ENCODE results near the gene ACTL10. TPM values are rescaled to one million over a fixed set of nuclear protein-coding genes. Genes with fewer than 3 reads are reported as not detected.

Gene ACTL10
- total and polyA plus RNA-seq, 4 donors: 0.63 to 1.2 (median 1.1) TPM

DNA sequence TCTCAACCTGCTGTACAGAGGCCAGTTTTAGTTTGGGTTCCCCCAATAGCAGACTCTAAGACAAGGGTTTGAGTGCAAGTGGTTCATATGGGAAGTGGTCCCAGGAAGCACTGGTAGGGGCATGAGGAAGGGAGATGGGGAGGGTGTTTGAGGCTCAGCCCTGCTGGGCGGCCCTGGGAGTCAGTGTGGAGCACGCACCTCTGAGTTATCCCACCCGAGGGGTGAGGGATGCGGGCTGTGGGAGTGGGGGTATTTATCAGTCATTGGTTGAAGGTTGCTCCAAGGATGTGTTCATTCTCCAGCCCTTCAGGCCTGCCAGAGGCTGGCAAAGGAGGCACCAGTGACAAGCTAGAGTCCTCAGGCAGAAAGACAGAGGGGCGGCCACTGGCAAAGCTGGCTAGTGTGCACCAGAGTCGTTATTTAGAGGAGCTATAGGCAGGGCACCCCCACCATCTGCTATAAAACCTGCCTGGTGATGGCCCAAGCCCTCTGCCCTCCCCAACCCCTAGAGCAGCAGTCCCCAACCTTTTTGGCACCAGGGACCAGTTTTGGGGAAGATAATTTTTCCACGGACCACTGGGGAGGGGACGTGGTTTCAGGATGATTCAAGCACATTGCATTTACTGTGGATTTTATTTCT lies 36.9 kb downstream of the ACTL10 start:
- Histone ChIP-seq H3K36me3 (ENCODE audit: control insufficient read depth in 1 of 2, insufficient read depth in 2 of 2, low read length in 1 of 2) (no peaks in the 10 kb centered on the region), H3K4me1 (ENCODE audit: control insufficient read depth in 1 of 2, insufficient read depth in 2 of 2, low read length in 2 of 2) (no peaks in the 10 kb centered on the region), H3K4me3 (ENCODE audit: low read length in 2 of 2) (no peak overlapping the region), H3K27me3 (ENCODE audit: control insufficient read depth in 1 of 2, insufficient read depth in 2 of 2, low read length in 1 of 2) (no peaks in the 10 kb centered on the region), H3K9me3 (ENCODE audit: control insufficient read depth, low read length) (no peaks in the 10 kb centered on the region), H3K27ac (ENCODE audit: low read depth in 1 of 2, low read length in 2 of 2) (no peak overlapping the region)
- WGBS, 2 donors: 84 to 92% methylated on average over 8 of the region's 8 CpGs
- ATAC-seq (ENCODE audit: low FRiP score) (no peak), DNase-seq (no peak)
- intact Hi-C loops (cut with DNase I): no loop called here

DNA sequence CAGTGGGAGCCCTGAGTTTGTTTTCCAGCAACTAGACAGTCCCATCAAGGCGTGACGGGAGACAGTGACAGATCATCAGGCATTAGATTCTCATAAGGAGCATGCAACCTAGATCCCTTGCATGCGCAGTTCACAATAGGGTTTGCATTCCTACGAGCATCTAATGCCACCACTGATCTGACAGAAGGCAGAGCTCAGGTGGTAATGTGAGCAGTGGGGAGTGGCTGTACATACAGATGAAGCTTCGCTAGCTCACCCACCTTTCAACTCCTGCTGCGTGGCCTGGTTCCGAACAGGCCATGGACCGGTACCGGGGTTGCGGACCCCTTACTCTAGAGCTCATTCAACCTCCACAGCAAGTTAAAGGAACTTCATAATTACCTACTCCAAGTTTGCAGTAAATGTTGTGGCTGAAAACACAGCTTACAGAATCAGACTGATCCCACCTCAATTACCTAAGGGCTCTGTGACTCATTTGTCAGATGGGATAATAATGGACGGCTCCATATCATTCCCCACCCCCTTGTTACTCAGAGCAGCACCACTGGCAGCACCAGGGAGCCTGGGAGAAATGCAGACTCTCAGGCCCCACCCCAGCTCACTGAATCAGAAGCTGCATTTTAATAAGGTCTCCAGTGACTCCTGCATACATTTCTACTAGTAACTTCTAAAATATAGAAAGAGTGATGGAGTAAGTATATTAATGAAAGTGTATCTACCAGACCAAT lies 37.6 kb downstream of the ACTL10 start:
- no peak overlapping the region for H3K27ac ChIP-seq (ENCODE audit: low read depth in 1 of 2, low read length in 2 of 2)
- intact Hi-C loops (cut with DNase I): no loop called here
- H3K4me1 ChIP-seq (ENCODE audit: control insufficient read depth in 1 of 2, insufficient read depth in 2 of 2, low read length in 2 of 2): no peaks in the 10 kb centered on the region

DNA sequence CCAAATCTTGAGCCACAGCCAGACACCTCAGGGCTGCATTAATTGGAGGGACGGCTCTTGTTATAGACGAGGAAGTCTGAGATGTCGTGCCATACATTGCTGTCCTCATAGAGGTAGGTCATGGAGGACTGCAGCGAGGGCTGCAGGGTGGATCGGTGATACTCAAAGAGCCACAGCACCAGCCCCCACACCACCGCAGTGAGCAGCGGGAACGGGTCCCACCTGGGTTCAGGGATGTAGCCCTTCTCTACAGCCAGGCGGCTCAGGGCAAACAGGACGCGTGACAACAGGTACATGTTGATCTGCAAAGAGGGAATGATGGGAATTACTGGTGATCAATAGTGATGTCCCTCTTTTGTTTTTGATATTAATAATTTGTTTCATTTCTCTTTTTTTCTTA lies 40.9 kb downstream of the ACTL10 start:
- 89 to 90% methylated on average over 11 of the region's 11 CpGs for WGBS, 2 donors
- no peaks in the 10 kb centered on the region for H3K4me1 ChIP-seq (ENCODE audit: control insufficient read depth in 1 of 2, insufficient read depth in 2 of 2, low read length in 2 of 2)
- H3K9me3 ChIP-seq (ENCODE audit: control insufficient read depth, low read length): no peaks in the 10 kb centered on the region
- H3K36me3 ChIP-seq (ENCODE audit: control insufficient read depth in 1 of 2, insufficient read depth in 2 of 2, low read length in 1 of 2): no peaks in the 10 kb centered on the region
- intact Hi-C loops (cut with DNase I): no loop called here
- DNase-seq (no peak), ATAC-seq (ENCODE audit: low FRiP score) (no peak)
- no peaks in the 10 kb centered on the region for H3K27me3 ChIP-seq (ENCODE audit: control insufficient read depth in 1 of 2, insufficient read depth in 2 of 2, low read length in 1 of 2)
- no peak overlapping the region for H3K27ac ChIP-seq (ENCODE audit: low read depth in 1 of 2, low read length in 2 of 2)
- no peak overlapping the region for H3K4me3 ChIP-seq (ENCODE audit: low read length in 2 of 2)

More for the DNA sequence above, 37.6 kb downstream of the ACTL10 start:
- Histone ChIP-seq H3K9me3 (ENCODE audit: control insufficient read depth, low read length) (no peaks in the 10 kb centered on the region), H3K27me3 (ENCODE audit: control insufficient read depth in 1 of 2, insufficient read depth in 2 of 2, low read length in 1 of 2) (no peaks in the 10 kb centered on the region), H3K36me3 (ENCODE audit: control insufficient read depth in 1 of 2, insufficient read depth in 2 of 2, low read length in 1 of 2) (no peaks in the 10 kb centered on the region), H3K4me3 (ENCODE audit: low read length in 2 of 2) (no peak overlapping the region)
- WGBS, 2 donors: 94 to 95% methylated on average over 11 of the region's 11 CpGs
- no peak for ATAC-seq (ENCODE audit: low FRiP score)
- DNase-seq: no peak

DNA sequence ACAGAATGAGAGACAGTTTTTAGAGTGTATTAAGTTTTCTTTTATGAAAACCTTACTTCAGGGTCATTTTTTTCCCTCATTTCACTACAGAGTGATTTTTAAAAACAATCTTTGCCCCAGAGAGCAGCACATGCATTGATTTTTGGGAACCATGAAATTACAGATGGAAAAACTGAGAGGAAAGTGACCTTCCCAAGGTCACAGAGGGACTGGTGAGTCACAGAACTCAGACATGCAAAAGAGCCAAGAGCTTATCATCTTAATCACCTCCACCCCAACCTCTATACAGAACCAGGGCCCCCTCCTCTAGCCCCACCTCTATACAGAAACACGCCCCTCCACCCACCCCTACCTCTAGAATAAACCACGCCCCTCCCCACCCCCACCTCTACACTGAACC lies 42.7 kb downstream of the ACTL10 start:
- ATAC-seq (ENCODE audit: low FRiP score): no peak
- intact Hi-C loops (cut with DNase I): no loop called here
- Histone ChIP-seq H3K27ac (ENCODE audit: low read depth in 1 of 2, low read length in 2 of 2) (no peak overlapping the region), H3K4me1 (ENCODE audit: control insufficient read depth in 1 of 2, insufficient read depth in 2 of 2, low read length in 2 of 2) (no peaks in the 10 kb centered on the region), H3K9me3 (ENCODE audit: control insufficient read depth, low read length) (no peaks in the 10 kb centered on the region), H3K27me3 (ENCODE audit: control insufficient read depth in 1 of 2, insufficient read depth in 2 of 2, low read length in 1 of 2) (no peaks in the 10 kb centered on the region), H3K4me3 (ENCODE audit: low read length in 2 of 2) (no peak overlapping the region), H3K36me3 (ENCODE audit: control insufficient read depth in 1 of 2, insufficient read depth in 2 of 2, low read length in 1 of 2) (no peaks in the 10 kb centered on the region)
- 89 to 96% methylated on average over 2 of the region's 2 CpGs for WGBS, 2 donors
- DNase-seq: no peak

DNA sequence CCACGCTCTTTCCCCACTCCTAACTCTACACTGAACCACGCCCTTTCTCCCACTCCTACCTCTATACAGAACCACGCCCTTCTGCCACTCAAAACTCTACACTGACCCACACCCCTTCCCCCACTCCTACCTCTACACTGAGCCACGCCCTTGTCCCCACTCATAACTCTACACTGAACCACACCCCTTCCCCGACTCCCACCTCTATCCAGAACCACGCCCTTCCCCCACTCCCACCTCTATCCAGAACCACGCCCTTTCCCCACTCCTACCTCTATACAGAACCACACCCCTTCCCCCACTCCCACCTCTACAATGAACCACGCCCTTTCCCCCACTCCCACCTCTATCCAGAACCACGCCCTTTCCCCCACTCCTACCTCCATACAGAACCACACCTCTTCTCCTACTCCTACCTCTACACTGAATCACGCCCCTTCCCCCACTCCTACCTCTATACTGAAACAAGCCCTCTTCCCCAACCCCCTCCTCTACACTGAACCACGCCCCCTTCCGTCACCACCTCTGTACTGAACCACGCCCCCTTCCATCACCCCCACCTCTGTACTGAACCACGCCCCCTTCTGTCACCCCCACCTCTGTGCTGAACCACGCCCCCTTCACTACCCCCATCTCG lies 43.3 kb downstream of the ACTL10 start:
- 79 to 82% methylated on average over 16 of the region's 16 CpGs for WGBS, 2 donors
- Histone ChIP-seq H3K27me3 (ENCODE audit: control insufficient read depth in 1 of 2, insufficient read depth in 2 of 2, low read length in 1 of 2) (no peaks in the 10 kb centered on the region), H3K4me3 (ENCODE audit: low read length in 2 of 2) (no peak overlapping the region), H3K9me3 (ENCODE audit: control insufficient read depth, low read length) (no peaks in the 10 kb centered on the region), H3K4me1 (ENCODE audit: control insufficient read depth in 1 of 2, insufficient read depth in 2 of 2, low read length in 2 of 2) (no peaks in the 10 kb centered on the region), H3K27ac (ENCODE audit: low read depth in 1 of 2, low read length in 2 of 2) (no peak overlapping the region), H3K36me3 (ENCODE audit: control insufficient read depth in 1 of 2, insufficient read depth in 2 of 2, low read length in 1 of 2) (no peaks in the 10 kb centered on the region)
- ATAC-seq (ENCODE audit: low FRiP score) (no peak), DNase-seq (no peak)
- intact Hi-C loops (cut with DNase I): no loop called here

DNA sequence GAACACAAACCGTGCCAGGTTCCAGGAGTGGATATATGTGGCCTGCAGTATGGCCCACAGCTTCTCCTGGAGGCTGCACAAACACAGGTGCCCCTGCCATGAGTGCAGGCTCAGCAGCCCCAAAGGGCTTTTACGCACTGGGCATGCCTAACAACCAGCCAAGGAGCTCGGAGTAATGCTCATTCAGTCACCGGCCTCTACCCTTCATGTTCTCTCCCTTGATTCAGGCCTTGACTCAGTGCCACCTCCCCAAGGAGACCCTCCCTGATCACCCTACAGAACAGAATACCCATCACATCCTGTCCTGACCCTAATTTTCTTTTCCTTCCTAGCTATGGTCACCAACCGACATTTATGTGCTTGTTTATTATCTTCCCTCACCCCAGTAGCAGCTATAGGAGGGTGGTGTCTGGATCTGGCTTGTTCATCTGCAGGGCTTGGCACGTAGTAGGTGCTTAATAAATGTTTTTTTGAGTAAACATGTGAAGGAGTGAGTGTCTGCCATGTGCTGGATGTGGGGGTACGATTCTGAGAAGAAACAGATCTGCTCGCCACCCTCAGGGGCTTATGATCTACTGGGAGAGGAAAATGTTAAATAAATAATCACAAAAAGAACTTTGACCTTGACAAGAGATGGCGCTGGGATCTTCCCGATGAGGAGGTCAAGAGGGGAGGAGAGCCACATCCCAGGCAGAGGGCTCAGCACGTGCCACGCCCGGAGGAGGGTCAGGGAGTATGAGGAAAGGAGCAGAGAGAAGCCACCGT lies 44.1 kb downstream of the ACTL10 start:
- Histone ChIP-seq H3K27me3 (ENCODE audit: control insufficient read depth in 1 of 2, insufficient read depth in 2 of 2, low read length in 1 of 2) (no peaks in the 10 kb centered on the region), H3K27ac (ENCODE audit: low read depth in 1 of 2, low read length in 2 of 2) (no peak overlapping the region), H3K9me3 (ENCODE audit: control insufficient read depth, low read length) (no peaks in the 10 kb centered on the region), H3K4me1 (ENCODE audit: control insufficient read depth in 1 of 2, insufficient read depth in 2 of 2, low read length in 2 of 2) (no peaks in the 10 kb centered on the region), H3K4me3 (ENCODE audit: low read length in 2 of 2) (no peak overlapping the region), H3K36me3 (ENCODE audit: control insufficient read depth in 1 of 2, insufficient read depth in 2 of 2, low read length in 1 of 2) (no peaks in the 10 kb centered on the region)
- WGBS, 2 donors: 80 to 83% methylated on average over 14 of the region's 14 CpGs
- DNase-seq (no peak), ATAC-seq (ENCODE audit: low FRiP score) (no peak)
- intact Hi-C loops (cut with DNase I): no loop called here

DNA sequence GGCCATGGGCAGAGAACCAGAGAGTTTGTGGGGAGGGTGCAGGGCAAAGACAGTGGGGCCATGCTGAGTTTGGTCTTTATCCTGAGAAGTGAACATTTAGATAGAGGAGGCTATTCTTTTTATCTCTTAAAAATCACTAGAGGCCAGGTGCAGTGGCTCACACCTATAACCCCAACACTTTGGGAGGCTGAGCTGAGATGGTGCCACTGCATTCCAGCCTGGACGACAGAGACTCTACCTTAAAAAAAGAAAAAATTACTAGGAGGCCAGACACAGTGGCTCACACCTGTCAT lies 44.6 kb downstream of the ACTL10 start:
- Histone ChIP-seq H3K9me3 (ENCODE audit: control insufficient read depth, low read length) (no peaks in the 10 kb centered on the region), H3K36me3 (ENCODE audit: control insufficient read depth in 1 of 2, insufficient read depth in 2 of 2, low read length in 1 of 2) (no peaks in the 10 kb centered on the region), H3K4me1 (ENCODE audit: control insufficient read depth in 1 of 2, insufficient read depth in 2 of 2, low read length in 2 of 2) (no peaks in the 10 kb centered on the region), H3K4me3 (ENCODE audit: low read length in 2 of 2) (no peak overlapping the region), H3K27me3 (ENCODE audit: control insufficient read depth in 1 of 2, insufficient read depth in 2 of 2, low read length in 1 of 2) (no peaks in the 10 kb centered on the region), H3K27ac (ENCODE audit: low read depth in 1 of 2, low read length in 2 of 2) (no peak overlapping the region)
- DNase-seq (no peak), ATAC-seq (ENCODE audit: low FRiP score) (no peak)
- 79 to 89% methylated on average over 1 of the region's 1 CpG for WGBS, 2 donors
- intact Hi-C loops (cut with DNase I): no loop called here

DNA sequence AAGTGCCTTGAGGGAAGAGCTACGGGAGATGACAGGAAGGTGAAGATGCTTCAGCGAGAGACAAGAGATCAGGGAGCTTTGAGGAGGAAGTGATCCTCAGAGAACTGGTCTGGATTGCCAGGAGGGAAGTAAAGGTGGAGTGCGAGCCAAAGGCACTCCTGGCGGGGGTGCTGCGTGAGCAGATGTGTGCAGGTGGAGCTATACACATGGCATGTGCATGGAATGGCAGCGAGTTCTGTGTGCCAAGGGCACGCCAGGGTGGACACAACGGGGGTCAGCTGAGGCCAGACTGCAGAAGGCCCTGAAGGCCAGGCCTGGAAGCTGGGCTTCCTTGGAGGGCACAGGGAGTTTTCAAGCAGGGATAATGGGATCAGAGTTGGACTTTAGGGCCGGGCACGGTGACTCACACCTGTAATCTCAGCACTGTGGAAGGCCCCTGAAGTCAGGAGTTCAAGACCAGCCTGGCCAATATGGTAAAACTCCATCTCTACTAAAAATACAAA lies 47.2 kb downstream of the ACTL10 start:
- ATAC-seq (ENCODE audit: low FRiP score) (no peak), DNase-seq (no peak)
- intact Hi-C loops (cut with DNase I): no loop called here
- H3K27ac ChIP-seq (ENCODE audit: low read depth in 1 of 2, low read length in 2 of 2): no peak overlapping the region
- no peaks in the 10 kb centered on the region for H3K4me1 ChIP-seq (ENCODE audit: control insufficient read depth in 1 of 2, insufficient read depth in 2 of 2, low read length in 2 of 2)
- 91 to 92% methylated on average over 10 of the region's 10 CpGs for WGBS, 2 donors
- no peaks in the 10 kb centered on the region for H3K27me3 ChIP-seq (ENCODE audit: control insufficient read depth in 1 of 2, insufficient read depth in 2 of 2, low read length in 1 of 2)
- H3K4me3 ChIP-seq (ENCODE audit: low read length in 2 of 2): no peak overlapping the region
- no peaks in the 10 kb centered on the region for H3K9me3 ChIP-seq (ENCODE audit: control insufficient read depth, low read length)
- H3K36me3 ChIP-seq (ENCODE audit: control insufficient read depth in 1 of 2, insufficient read depth in 2 of 2, low read length in 1 of 2): no peaks in the 10 kb centered on the region

All from aorta (tissue), 5 donors.